GM21786 (cell line): ENCODE results near the gene KLF13.

Experiments used
- ATAC-seq: cut with Tn5 transposase; IDR thresholded peaks from one replicate; pipeline ENCODE4 v1.9.1; 2021; ENCODE audit not compliant: unreplicated experiment

The KLF13 gene

DNA sequence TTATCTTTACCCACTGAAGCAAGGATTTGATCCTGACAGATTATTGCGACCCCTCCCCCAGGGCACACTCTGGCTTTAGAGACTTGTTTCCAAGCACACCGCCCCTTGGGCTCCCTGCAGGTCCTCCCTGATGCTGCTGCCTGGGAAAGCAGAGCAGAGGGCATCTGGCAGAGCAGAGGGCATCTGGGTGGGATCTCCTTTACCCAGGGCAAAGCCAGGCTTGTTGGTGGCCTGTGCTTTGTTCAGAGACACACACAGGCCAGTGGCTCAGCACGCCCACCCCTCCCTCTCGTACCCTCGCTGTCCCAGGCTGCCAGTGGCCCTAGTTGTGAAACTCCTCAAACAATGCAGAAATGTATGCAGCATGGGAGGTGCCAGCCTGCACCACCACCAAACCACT lies 4.8 kb downstream of the KLF13 start:
- ATAC-seq = no peak

- no peak for ATAC-seq
Observed at GRCh38 chr15:31332020-31332680, 5.5 kb downstream of the KLF13 start.

DNA sequence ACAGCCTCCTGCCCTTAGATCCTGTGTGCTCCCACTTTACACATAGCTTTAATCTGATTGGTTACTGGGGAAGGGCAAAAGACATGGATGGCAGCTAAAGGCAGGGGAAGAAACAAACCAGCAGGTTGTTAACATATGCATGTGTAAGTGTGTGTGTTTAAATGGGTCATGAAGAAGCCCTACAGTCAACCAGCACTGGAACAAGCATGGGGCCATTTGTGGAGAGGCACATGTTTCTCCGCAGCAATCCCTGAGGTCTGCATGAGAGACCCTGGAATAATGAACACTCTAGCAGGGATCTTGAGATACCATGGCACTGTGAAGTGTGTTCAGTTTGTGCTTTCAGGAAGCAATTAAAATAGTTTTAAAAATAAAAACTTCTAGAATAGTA lies 6.0 kb downstream of the KLF13 start:
- no peak for ATAC-seq

DNA sequence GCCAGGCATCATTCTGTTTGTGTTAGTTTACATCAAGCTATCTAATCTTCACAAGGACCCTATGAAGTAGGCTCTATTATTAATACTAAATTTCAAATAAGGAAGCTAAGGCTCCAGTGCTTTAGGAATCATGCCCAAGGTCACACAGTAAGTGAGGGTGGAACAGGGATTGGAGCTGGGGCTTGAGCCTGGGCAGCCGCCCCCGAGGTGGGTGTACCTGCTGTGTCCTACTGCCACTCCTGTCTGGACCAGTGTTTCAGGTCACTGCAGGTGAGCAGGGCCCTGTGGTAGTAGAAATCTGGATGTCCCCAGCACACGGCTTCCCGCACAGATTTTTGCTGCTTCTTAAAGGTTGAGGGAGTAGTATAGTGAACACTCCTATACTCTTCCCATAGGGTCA lies 6.5 kb downstream of the KLF13 start:
- ATAC-seq = no peak

- ATAC-seq = no peak
Observed at GRCh38 chr15:31333820-31334219, 7.2 kb downstream of the KLF13 start.

DNA sequence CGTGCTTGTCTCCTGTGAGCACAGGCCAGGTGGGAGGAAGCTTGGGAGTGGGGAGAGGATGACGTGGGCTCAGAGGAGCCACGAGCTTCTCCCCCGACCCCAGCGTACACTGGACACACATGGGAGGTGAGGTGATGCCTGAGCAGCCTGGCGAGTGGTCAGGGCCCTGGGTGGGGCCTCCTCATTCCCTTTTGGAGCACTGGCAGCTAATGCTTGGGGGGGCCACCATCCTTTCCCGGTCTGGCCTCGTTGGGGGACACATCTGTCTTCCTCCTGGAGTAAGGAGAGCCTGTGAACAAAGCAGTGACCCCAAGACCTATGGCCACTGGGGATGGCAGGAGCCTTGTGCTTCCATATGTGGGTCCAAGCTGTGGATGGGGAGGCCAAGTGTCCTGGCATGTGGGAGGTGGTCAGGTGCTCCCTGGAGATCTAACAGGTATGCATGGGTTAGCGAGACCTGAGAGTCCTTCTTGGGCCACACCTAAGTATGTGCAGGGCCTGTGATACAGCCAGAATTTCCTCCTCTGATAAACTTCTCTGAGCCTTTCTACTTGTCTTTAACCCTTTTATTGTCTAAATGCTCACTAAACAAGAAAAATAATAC lies 9.5 kb downstream of the KLF13 start:
- ATAC-seq = no peak

DNA sequence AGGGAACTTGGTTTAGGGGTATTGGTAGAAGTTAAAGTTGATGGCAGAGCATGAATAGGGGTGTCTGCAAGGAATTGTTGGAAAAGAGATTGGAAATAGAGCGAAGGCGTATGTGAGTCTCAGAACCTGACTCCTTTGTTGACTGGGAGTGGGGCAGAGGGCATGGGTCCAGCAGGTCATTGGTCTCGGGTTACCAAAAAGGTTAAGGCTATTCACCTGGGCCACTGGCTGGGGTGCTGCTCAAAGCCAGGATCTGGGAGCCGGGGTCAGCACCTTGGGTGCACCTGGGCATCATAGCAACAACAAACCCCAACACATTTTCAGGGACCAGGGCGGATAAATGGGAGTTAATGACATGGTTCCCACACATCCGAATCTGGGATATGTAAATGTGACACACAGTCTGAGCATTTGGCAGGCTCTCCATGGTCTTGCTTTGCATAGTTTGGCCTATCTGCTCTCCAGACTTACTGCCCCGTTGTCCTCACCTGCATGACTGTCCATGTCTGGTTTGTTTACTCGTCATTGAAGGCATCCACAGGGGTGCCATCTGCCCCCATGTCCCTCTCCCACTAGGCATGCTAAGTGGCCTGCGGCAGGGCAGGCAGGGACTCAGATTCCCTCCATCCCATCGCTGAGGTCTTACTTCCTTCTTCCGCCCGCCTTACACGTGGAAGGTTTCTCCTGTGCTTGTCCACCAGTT lies 10.1 kb downstream of the KLF13 start:
- no peak for ATAC-seq

- ATAC-seq = no peak
Observed at GRCh38 chr15:31337352-31338031, 10.9 kb downstream of the KLF13 start.

- peak; percentile 57 for ATAC-seq
Observed at GRCh38 chr15:31338318-31338878, 11.8 kb downstream of the KLF13 start.

DNA sequence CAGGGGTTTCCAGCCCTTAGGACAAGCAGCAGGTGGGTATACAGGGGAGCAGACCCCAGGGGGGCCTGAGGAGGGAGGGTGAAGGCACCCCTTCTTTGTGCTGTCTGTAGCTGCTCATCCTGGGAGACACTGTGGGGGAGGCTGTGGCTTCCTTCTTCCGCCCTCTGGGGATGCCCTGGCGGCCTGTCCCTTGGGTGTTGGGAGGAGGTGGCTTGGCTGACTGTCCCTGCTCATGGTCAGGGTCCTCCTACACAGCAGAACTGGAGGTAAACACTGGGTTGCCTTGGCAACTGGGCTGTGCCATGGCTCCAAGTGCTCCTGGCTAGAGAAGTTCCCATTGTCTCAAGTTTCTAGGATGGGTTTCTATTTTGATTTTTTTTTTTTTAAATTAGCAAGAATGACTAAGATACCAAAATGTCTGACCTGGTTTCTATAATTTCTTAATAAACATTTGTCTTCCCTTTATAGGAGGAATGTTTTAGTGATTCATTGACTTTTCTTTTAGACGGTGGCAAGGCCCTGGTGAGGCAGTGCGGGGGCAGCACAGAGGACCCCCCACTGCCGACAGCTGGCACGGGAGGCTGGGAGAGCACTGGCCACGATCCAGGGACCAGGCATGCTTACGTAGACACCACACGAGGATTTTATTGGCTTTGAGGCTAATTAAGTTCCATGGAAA lies 12.4 kb downstream of the KLF13 start:
- ATAC-seq = peak; percentile 48

DNA sequence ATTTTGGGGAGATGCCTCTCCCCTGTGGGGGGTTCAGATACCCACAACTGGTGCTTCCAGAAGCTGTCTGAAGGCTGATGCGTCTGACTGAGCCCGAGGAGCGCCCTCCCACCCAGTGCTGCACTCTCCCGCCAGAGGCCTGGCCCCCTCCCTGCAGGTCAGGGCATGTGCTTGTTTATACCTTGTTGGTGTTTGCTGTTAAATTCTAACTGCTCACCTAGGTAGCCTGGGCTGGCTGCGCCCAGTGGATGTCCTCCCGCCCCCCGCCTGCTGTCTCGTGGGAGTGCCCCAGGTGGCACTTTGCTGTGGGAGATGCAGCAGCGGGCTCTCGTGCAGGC lies 12.9 kb downstream of the KLF13 start:
- ATAC-seq = no peak

- no peak for ATAC-seq
Observed at GRCh38 chr15:31340047-31340446, 13.4 kb downstream of the KLF13 start.

DNA sequence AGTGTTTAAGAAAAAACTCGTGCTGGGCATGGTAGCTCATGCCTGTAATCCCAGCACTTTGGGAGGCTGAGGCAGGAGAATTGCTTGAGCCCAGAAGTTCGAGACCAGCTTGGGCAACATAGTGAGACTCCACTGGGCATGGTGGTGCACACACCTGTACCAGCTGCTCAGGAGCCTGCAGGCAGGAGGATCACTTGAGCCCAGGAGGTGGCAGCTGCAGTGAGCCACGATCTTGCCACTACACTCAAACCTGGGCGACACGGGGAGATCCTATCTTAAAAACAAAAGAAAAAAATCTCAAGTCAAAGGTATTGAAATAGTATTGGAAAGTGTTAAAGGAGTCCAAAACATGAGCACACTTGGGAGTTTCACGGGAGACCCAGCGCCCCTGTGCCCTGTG lies 14.0 kb downstream of the KLF13 start:
- no peak for ATAC-seq

GRCh38 chr15:31341071-31341470 lies 14.4 kb downstream of the KLF13 start:
- ATAC-seq = no peak

- ATAC-seq = no peak
Observed at GRCh38 chr15:31341496-31342195, 15.0 kb downstream of the KLF13 start.

DNA sequence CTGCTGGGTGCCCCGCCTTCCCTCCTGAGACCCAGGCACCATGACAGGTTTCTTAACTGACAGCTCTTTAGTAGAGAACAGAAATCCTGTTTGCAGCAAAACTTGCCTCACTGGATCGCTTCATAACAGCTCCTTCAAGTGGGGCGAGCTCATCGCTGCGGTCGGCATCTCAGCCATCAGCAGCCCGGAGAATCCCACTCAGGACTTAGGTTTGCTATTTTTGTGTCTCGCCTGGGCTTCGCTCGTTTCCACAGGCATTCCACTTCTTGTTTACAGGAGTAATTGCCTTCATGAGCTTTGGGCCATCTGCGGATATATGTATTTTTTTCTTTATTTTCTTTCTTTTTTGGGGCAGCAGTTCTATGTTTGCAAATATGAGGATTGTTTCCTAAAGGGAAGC lies 15.7 kb downstream of the KLF13 start:
- ATAC-seq = no peak

DNA sequence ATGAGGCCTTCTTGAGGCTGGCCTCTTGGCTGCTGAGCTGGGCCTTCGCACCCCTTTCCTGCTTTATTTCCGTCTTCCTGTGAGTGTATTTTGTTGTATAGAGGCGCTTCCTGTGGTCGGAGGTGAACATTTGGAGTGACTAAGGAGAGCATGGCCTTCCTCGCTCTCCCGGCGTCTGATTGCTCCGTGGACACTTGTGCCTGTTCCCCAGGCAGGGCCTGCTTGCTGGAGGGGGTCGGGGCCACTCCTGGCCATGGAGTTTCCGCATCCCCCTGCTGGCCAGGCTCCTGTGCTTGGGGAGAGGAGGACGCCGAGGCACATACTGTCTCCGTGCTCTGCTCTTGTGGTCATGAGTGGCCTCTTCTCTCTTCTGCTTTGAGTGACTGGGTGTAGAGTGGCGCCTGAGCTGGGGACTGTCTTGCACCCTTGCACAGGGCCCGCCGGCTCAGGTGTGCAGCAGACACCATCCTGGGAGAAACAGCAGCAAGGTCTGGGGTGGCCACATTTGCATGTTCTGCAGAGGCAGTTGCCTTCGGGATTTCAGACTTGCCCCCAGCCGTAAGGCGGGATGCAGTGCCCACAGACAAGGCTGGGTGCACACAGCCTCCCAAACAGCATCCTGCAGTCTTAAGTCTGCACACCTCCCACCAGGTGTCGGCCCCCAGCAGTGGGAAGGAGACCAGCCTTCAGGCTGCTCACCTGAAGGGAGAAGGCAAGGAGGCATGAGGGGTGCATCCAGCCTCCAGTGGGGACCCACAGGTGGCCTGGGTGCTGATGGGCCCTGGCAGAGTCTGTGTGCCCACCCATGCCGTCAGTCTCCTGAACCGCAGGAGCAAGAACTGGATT lies 16.4 kb downstream of the KLF13 start:
- ATAC-seq = no peak

DNA sequence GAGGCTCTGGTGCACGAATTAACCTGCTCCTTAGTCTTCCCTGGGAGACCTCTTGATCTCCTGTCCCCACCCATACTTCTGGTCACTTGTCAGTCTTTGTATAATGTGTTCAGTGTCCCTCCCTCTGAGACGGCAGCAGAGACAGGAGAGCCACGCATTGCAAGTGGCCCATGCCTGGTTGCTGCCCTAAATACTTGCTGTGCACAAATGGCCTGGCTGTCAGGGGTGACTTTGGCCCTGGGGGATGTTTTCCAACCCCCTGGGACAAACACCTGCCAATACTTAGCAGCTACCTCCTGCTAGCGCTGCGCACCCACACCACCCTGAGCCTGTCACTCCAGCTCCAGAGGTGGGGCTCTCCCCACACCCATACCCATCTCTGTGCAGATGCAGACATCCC lies 17.2 kb downstream of the KLF13 start:
- ATAC-seq = no peak

DNA sequence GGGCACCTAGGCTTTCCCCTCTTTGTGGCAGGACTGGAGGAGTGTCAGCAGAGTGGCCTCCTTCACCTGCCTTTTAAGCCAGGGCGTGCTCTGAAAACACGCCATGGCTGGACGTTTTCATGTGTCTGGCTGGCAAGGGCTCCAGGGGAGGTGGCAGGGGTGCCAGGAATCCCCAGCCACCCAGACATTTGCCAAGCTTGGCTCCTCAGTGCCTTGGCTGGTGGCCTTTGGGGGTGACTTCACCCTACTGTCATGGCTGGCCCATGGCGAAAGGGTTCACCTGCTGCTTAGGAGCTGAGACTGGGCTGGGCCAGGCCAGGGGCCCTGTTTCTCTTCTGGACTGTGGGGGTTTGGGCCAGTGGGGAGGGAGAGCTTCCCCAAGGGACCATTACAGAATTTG lies 17.6 kb downstream of the KLF13 start:
- no peak for ATAC-seq
